Neural crest cell (in vitro differentiated cells): Measurements from ENCODE around the gene PEF1. TPM values are rescaled to one million over a fixed set of nuclear protein-coding genes. Genes with fewer than 3 reads are reported as not detected.

Experiments
- DNase-seq: peaks from one replicate; pipeline ENCODE4 v3.0.0; 2021; ENCODE audit warnings: low read depth, mixed read lengths, low spot score
- H3K27ac Mint-ChIP-seq: one replicate; pipeline ENCODE4 v1.8.0; 2021; ENCODE audit warnings: mild to moderate bottlenecking, mixed read lengths; ENCODE audit not compliant: unreplicated experiment
- H3K27me3 Mint-ChIP-seq: 2 replicates; pipeline ENCODE4 v1.8.0; 2021; ENCODE audit warnings: low read depth, mild to moderate bottlenecking, mixed read lengths
- H3K36me3 Mint-ChIP-seq: 2 replicates; pipeline ENCODE4 v1.8.0; 2021; ENCODE audit warnings: low read depth, mild to moderate bottlenecking, mixed read lengths
- H3K4me1 Mint-ChIP-seq: 2 replicates; pipeline ENCODE4 v1.8.0; 2021; ENCODE audit warnings: mixed read lengths
- H3K4me3 Mint-ChIP-seq: one replicate; pipeline ENCODE4 v1.8.0; 2021; ENCODE audit warnings: mild to moderate bottlenecking, mixed read lengths
- H3K9me3 Mint-ChIP-seq: 2 replicates; pipeline ENCODE4 v1.8.0; 2021; ENCODE audit warnings: mixed read lengths
- CTCF ChIP-seq: fragments of 200-600 bp; sonication (generic); conservative IDR thresholded peaks from 2 replicates; pipeline ENCODE4 v1.5.0; 2021; ENCODE audit warnings: antibody characterized with exemption, mild to moderate bottlenecking
- total RNA-seq: library from RNA; stranded (reverse); gene quantifications from 2 replicates; pipeline ENCODE4 v1.2.1, GENCODE V29; 2021

Gene PEF1
- total RNA-seq, 1 donor from 2014 or later, result 52.4 TPM

- Mint-ChIP-seq H3K4me1 (peaks cover 10% of the 10 kb centered on the region), H3K36me3 (no peaks in the 10 kb centered on the region), H3K27me3 (peaks cover 33% of the 10 kb centered on the region), H3K27ac (no peak overlapping the region), H3K9me3 (no peaks in the 10 kb centered on the region), H3K4me3 (peak overlapping the region; percentile 18)
- no peak for TF ChIP-seq CTCF
- no peak for DNase-seq
These were observed 28.7 kb downstream of the PEF1 start for GRCh38 chr1:31615939-31616338.

DNA sequence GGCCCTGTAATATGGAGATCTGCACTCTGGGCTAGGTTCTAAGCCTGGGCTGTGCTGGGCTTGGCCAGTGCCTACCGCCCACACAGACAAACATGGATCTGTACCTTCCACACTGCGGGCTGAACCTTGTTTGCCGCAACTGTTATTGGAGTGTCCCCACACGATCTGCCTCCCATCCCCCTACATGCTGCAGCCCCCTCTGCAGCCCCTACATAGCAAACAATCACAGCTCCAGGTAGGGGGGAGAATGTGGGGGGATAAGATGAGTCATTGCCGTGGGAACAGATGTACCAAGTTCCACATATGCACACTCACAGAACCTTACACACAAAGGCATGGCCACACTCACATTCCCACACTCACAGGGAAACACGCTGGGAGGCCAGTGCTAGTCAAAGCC is 29.3 kb downstream of the PEF1 start:
- TF ChIP-seq CTCF, result no peak
- Mint-ChIP-seq H3K36me3 (no peaks in the 10 kb centered on the region), H3K4me3 (peak overlapping the region; percentile 18), H3K4me1 (peaks cover 10% of the 10 kb centered on the region), H3K9me3 (no peaks in the 10 kb centered on the region), H3K27ac (no peak overlapping the region), H3K27me3 (peaks cover 36% of the 10 kb centered on the region)
- no peak for DNase-seq

DNA sequence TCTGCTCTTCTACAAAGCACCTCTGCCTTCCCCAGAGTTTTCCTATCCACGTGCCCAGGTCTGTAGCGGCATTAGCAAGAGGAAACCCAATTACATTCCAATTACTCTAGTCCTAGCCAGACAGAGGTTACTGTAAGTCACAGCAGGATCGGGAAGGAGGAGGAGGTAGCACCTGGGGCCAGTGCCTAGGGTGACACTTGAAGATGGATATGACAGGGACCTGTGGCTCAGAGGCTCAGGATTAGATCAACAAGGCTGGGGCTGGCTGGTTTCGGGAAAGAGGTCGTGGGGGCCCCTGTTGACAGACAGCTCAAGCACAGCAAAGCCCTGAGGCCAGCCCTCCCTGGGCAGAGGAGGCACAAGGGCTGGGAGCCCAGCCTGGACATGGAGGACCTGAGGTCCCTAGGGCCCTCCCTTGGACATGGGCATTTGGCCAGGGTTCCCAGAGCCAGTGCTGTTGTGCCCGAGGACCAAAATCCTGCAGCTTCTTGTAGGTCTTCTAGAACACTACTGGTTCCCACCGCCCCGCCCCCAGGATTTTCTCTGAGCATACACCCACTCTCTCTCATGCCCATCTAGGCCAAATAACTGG is 30.2 kb downstream of the PEF1 start:
- DNase-seq, result no peak
- H3K36me3 Mint-ChIP-seq, result no peaks in the 10 kb centered on the region
- no peak overlapping the region for H3K27ac Mint-ChIP-seq
- peaks cover 10% of the 10 kb centered on the region for H3K4me1 Mint-ChIP-seq
- peak overlapping the region; percentile 8 for H3K4me3 Mint-ChIP-seq
- TF ChIP-seq CTCF, result no peak
- H3K27me3 Mint-ChIP-seq, result peaks cover 37% of the 10 kb centered on the region
- no peaks in the 10 kb centered on the region for H3K9me3 Mint-ChIP-seq

- Mint-ChIP-seq H3K9me3 (no peaks in the 10 kb centered on the region), H3K36me3 (no peaks in the 10 kb centered on the region), H3K4me3 (no peak overlapping the region), H3K27ac (no peak overlapping the region), H3K4me1 (no peaks in the 10 kb centered on the region), H3K27me3 (peaks cover 14% of the 10 kb centered on the region)
- no peak for DNase-seq
- TF ChIP-seq CTCF, result no peak
These were observed 35.1 kb downstream of the PEF1 start for GRCh38 chr1:31609514-31610118.

GRCh38 chr1:31607360-31607759 is 37.3 kb downstream of the PEF1 start:
- Mint-ChIP-seq H3K4me1 (no peaks in the 10 kb centered on the region), H3K27ac (no peak overlapping the region), H3K4me3 (no peak overlapping the region), H3K36me3 (no peaks in the 10 kb centered on the region), H3K27me3 (peaks cover 14% of the 10 kb centered on the region), H3K9me3 (no peaks in the 10 kb centered on the region)
- DNase-seq, result no peak
- TF ChIP-seq CTCF, result no peak
